Testis (tissue), 3 donors: ENCODE measurements around the gene CORO2B. TPM values are rescaled to one million over a fixed set of nuclear protein-coding genes. Genes with fewer than 3 reads are reported as not detected.

Experiments used
- DNase-seq: peaks from one replicate; pipeline ENCODE4 v3.0.0-alpha.2; 2019
- H3K27ac ChIP-seq, 2 donors: fragments of 200-600 bp; sonication (generic); one replicate each; pipeline ENCODE4 v1.5.1; 2019
- H3K27me3 ChIP-seq: fragments of 200-600 bp; sonication (generic); one replicate; pipeline ENCODE4 v1.5.1; 2019
- H3K36me3 ChIP-seq: fragments of 200-600 bp; sonication (generic); one replicate; pipeline ENCODE4 v1.5.1; 2017; ENCODE audit warnings: low read depth; ENCODE audit errors: missing control alignments
- H3K4me1 ChIP-seq: fragments of 200-600 bp; sonication (generic); one replicate; pipeline ENCODE4 v1.5.1; 2019
- H3K4me3 ChIP-seq, 2 donors: fragments of 200-600 bp; sonication (generic); one replicate each; pipeline ENCODE4 v1.5.1; 2017 to 2019
- H3K9me3 ChIP-seq: fragments of 200-600 bp; sonication (generic); one replicate; pipeline ENCODE4 v1.5.1; 2017
- POLR2A ChIP-seq: fragments of 450-650 bp; IDR thresholded peaks from one replicate; pipeline ENCODE4 v1.6.1; 2017; ENCODE audit warnings: antibody characterized with exemption, mild to moderate bottlenecking, moderate library complexity
- WGBS, 2 donors: methylation state at CpG; one replicate each; pipeline ENCODE4 v1.1.5; 2018; 5-methylcytosine and 5-hydroxymethylcytosine counted together
- intact Hi-C: fragments of 100-400 bp; cut with DNase I; formaldehyde crosslinking; loops from one replicate; pipeline ENCODE4 v1.15.1; 2023; ENCODE audit warnings: low total_unique reads
- polyA plus RNA-seq: library from polyadenylated mRNA; stranded (reverse); fragments of 350-450 nt; fragmentation: Illumina TruSeq; extraction: RNeasy Lipid Tissue Mini Kit (QIAGEN cat#74804); gene quantifications from one replicate; pipeline ENCODE4 v1.2.3, GENCODE V29; 2014; ENCODE audit warnings: low read depth, low replicate concordance; ENCODE audit not compliant: insufficient read depth
- total RNA-seq, 2 donors: library from RNA; depleted of rRNA; stranded (reverse); fragments of >200 nt; gene quantifications; one replicate each; pipeline ENCODE4 v1.2.3, GENCODE V29; 2016
- TF ChIP-seq, protein P1 (sequence below), 3 experiments: fragments of 450-650 bp in 2 of 3; fragments of 200-600 bp in 1 of 3; sonication (generic) in 1 of 3; IDR thresholded peaks; one replicate each; pipeline ENCODE4 v1.5.1; 2016 to 2019; ENCODE audit warnings: antibody characterized with exemption in 3 of 3, mild to moderate bottlenecking in 2 of 3, moderate library complexity in 1 of 3

Gene CORO2B
- total and polyA plus RNA-seq, 3 donors from 2014 or later = 1.4 to 4.3 (median 2.2) TPM

DNA sequence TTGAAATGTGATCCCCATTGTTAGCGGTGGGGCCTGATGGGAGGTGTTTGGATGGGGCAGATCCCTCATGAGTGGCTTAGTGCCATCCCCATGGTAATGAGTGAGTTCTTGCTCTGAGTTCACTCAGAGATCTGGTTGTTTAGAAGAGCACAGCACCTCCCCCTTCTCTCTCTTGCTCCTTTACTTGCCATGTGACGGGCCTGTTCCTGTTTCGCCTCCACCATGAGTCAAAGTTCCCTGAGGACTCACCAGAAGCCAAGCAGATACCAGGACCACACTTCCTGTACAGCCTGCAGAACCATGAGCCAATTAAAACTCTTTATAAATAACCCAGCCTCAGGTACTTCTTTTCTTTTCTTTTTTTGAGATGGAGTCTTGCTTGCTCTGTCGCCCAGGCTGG is 195.3 kb downstream of the CORO2B start:
- TF ChIP-seq, protein P1, sequence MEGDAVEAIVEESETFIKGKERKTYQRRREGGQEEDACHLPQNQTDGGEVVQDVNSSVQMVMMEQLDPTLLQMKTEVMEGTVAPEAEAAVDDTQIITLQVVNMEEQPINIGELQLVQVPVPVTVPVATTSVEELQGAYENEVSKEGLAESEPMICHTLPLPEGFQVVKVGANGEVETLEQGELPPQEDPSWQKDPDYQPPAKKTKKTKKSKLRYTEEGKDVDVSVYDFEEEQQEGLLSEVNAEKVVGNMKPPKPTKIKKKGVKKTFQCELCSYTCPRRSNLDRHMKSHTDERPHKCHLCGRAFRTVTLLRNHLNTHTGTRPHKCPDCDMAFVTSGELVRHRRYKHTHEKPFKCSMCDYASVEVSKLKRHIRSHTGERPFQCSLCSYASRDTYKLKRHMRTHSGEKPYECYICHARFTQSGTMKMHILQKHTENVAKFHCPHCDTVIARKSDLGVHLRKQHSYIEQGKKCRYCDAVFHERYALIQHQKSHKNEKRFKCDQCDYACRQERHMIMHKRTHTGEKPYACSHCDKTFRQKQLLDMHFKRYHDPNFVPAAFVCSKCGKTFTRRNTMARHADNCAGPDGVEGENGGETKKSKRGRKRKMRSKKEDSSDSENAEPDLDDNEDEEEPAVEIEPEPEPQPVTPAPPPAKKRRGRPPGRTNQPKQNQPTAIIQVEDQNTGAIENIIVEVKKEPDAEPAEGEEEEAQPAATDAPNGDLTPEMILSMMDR (IDR thresholded peaks at IDR 0.05) = no peak
- H3K9me3 ChIP-seq = no peaks in the 10 kb centered on the region
- peaks cover 16% of the 10 kb centered on the region for H3K4me1 ChIP-seq
- H3K4me3 ChIP-seq = no peak overlapping the region
- no peak overlapping the region for H3K27ac ChIP-seq
- no peak for DNase-seq
- H3K27me3 ChIP-seq = no peaks in the 10 kb centered on the region
- no peaks in the 10 kb centered on the region for H3K36me3 ChIP-seq
- intact Hi-C loops = no loop called here
- 93 to 94% methylated on average over 4 of the region's 4 CpGs for WGBS, 2 donors

DNA sequence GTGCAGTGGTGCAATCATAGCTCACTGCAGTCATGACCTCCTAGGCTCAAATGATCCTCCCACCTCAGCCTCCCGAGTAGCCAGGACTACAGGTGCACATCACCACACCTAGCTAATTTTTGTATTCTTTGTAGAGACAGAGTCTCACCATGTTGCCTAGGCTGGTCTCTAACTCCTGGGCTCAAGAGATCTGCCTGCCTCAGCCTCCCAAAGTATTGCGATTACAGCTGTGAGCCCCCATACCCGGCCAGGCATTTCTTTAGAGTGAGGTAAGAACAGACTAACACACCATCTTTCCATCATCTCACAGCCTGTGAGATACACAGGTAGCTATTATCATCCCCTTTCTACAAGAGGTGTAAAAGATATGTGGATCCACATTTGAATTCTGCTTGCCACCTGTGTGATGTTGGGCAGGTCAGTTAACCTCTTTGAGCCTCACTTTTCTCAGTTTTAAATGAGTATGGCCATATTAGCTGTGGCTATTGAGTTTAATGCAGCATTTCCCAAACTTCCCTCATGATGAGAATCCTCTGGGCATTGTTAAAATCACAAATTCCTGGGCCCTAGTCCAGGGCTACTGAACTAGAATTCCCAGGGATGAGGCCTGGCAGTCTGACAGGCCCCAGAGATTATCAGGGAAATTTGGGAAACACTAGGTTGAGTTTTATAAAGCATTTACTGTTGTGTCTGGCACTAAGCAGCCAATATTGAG is 195.9 kb downstream of the CORO2B start:
- Histone ChIP-seq H3K36me3 (no peaks in the 10 kb centered on the region), H3K27ac (no peak overlapping the region), H3K4me1 (peaks cover 16% of the 10 kb centered on the region), H3K9me3 (no peaks in the 10 kb centered on the region), H3K27me3 (no peaks in the 10 kb centered on the region), H3K4me3 (no peak overlapping the region)
- DNase-seq = peak; percentile 56
- TF ChIP-seq POLR2A = no peak
- TF ChIP-seq, protein P1 (IDR thresholded peaks at IDR 0.05) = no peak
- intact Hi-C loops = no loop called here
- WGBS, 2 donors = 78 to 93% methylated on average over 3 of the region's 3 CpGs

DNA sequence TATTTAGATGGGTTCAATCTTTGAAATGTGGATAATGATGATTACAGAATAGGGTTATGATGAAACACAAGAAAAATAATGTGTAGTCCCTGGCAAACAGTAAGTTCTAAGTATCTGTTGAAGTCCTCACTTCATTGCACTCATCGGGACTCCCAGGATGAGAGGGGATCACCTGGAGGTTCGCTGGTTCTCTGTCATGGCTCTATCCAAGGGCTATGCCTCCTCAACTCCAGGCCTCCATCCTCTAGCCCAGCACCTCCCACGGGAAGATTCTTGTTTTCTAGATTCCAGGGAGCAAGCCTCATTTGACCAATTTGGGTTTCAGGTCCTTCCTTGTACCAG is 196.4 kb downstream of the CORO2B start:
- Histone ChIP-seq H3K27ac (no peak overlapping the region), H3K36me3 (no peaks in the 10 kb centered on the region), H3K4me1 (peaks cover 16% of the 10 kb centered on the region), H3K9me3 (no peaks in the 10 kb centered on the region), H3K4me3 (no peak overlapping the region), H3K27me3 (no peaks in the 10 kb centered on the region)
- intact Hi-C loops = no loop called here
- 71 to 84% methylated on average over 3 of the region's 3 CpGs for WGBS, 2 donors
- no peak for TF ChIP-seq POLR2A
- TF ChIP-seq, protein P1 (IDR thresholded peaks at IDR 0.05) = no peak
- DNase-seq = no peak

DNA sequence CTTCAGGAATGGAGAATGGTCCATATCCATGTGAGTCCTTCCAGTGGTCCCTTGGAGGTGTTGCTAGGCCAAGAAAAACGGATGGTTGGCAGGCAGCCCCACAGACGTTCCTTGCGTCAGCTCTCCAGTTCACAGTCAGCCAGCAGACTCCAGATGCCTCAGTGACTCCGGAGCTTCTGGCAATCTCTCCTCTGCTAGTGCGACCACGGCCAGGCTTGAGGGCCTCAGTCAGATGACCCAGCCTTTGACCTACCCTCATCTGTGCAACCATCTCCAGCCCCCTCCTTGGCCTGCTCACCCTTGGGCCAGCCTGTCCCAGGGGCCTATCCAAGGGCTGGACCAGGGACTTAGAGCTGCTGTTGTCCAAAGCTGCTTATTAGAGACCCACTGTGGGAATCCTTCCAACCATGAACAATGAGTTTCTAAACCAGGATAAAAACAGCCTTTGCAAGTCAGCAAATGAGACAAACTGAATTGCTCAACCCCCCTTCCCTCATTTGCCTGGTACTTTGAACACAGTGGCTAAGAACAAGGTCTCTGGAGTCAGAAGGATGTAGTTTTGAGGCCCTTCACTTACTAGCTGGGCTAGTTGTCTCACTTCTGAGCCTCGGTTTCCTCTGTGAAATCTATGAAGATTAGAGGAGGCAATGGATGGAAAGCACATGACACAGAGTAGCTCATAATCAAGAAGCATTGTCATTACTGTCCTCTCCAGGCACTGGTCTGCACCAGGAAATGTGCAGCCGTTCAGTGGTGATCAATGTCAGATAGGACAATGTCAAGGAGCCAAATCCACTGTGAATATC is 197.1 kb downstream of the CORO2B start:
- 47 to 61% methylated on average over 3 to 8 of the region's 8 CpGs for WGBS, 2 donors
- peaks cover 16% of the 10 kb centered on the region for H3K4me1 ChIP-seq

More for the DNA sequence above, 197.1 kb downstream of the CORO2B start:
- no peak overlapping the region for H3K4me3 ChIP-seq
- H3K9me3 ChIP-seq = no peaks in the 10 kb centered on the region
- TF ChIP-seq, protein P1 (IDR thresholded peaks at IDR 0.05) = no peak
- TF ChIP-seq POLR2A = no peak
- DNase-seq = peak; percentile 85
- peak overlapping the region in 1 of 2 donors; percentile 59 for H3K27ac ChIP-seq
- no peaks in the 10 kb centered on the region for H3K36me3 ChIP-seq
- intact Hi-C loops = no loop called here
- no peaks in the 10 kb centered on the region for H3K27me3 ChIP-seq
